Stimulated activated CD8-positive, alpha-beta memory T cell treated with anti-CD3 and anti-CD28 coated beads, Interleukin-15, amount 100 ng/mL, for 1 hour (primary cell): ENCODE measurements around the gene SETD2.
"Not testable (repeated sequence)": the region's sequence is repeated elsewhere in the genome, so short reads cannot be mapped to it uniquely, and the experiment has no call there.

ENCODE experiments used
- DNase-seq: peaks from one replicate; pipeline ENCODE4 v3.0.0-alpha.2; 2020; ENCODE audit warnings: low read depth

Gene SETD2

DNA sequence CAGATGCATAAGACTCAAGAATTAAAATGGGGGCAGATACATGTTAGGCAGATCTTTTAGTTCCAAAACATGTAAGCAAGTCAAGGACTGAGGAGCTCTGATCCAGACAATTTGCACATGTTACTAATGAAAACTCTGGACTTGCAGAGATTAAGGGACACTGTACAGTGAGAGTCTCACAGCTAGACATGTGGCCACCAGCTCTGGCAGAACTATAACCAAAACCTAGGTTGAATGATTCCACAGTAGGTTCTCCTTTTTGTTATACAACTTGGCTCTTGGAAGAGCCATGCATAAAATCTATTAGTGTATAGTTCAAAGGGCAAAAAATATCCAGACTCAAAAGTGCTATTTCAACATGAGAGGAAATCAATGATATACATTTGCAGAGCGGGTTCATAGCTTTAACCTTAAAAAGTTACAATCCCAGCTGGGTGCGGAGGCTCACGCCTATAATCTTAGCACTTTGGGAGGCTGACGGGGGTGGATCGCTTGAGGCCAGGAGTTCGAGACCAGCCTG lies 61.8 kb downstream of the SETD2 start:
- no peak for DNase-seq

DNA sequence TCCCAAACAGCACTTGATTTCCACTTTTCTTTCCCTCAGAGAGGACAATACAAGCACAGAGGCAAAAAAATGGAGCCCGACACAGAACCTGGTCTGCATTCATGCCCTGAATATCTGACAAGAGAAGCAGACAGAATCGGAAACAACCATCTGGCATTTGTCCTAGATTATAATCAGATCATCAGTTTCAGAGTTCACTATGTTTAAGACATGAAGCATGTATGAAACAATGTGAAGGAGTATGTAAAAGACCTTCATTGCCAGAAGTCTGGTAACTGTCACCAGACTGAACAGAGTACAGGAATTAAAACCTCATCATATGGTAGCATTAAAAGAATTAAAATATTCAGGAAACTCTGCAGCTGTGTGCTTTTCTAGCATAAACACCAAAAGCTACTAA lies 65.0 kb downstream of the SETD2 start:
- DNase-seq: no peak

DNA sequence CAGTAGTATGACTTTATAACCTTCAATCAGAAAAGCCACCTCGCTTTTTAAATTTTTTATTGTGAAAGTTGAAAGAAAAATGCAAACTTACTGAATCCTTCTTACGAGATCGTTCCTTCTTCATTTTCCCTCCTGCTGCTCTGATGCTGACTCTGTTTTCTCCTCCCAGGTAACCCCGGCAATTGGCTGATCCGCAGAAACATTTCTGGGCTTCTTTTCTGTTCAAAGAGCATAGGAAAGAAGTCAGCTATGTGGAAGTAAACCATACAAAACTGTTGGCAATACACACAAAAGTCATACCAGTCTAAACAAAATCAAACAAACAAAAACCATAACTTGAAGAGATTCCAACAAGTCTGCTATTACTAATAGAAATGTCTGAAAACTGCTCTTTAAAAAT lies 66.0 kb downstream of the SETD2 start:
- DNase-seq: no peak

GRCh38 chr3:47096959-47097358 lies 67.0 kb downstream of the SETD2 start:
- DNase-seq: no peak

DNA sequence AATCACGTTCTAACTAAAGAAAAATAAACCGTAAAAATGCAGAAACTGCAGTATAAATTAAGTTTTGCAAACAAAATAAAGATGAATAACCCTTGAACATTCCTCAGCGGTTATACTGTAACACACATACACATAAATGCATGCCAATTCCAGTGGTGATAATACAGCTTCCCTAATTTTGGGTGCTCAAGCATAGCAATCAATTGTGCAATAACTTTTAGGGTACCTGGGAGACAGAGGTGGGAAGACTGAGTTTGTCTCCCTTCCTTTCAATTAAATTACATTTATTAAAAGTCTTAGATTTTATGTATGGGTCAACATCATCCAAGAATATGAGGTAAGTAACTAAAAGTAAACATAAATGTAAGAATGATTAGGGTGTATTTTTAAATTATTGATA lies 71.8 kb downstream of the SETD2 start:
- no peak for DNase-seq

DNA sequence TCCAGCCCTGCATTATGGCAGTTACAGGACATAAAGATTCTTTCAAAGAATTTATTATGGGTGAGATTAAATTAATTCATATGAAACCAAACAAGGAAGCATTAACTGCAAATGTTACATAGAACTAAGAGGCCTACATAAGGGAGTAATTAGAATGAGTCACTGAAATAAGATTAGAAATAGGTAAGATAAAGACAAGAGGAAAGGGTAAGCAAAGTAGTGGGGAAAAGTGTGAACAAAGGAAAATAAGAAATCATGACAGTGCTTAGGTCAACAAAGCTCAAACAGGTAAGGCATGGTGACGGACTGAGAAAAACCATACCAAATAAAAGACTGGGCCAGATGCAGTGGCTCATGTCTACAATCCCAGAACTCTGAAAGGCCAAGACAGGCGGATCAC lies 74.3 kb downstream of the SETD2 start:
- no peak for DNase-seq

DNA sequence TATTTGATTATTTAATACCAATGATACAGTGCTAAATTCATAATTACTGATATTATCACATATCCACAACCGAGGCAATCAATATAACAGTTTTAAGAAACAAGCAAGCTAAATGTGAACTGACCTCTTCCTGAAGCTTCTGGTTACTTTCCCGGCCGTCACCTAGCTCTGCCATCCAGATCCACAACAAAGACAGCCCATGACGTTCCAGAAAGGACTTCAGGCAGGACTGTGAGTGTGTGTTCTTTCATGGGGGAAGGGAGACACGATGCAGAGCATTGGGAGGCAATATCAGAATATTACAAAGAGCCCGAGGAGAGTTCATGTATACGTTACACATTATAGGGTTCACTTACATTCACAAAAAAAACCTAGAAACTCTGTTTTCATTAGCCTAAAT lies 77.8 kb downstream of the SETD2 start:
- DNase-seq: no peak

DNA sequence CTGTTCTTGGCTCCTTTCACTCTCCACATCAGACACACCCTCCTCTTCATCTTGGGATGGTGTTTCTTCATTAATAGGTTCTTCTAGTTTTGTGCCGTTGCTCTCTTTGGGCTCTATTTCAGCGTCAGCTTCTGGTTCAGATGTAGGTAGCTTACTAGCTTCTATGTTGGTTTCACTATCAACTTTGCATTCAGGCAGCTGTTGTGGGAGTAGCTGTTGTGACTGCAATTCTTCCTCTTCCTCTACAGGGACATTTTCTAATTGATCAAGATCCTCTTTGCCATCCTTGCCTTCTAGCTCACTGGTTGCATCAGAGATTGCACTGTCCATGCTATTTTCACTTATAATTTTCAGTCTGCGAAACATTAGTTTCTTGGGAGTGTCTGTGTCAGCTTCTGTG lies 80.1 kb downstream of the SETD2 start:
- no peak for DNase-seq

- DNase-seq: no peak
Observed at GRCh38 chr3:47082519-47082918, 81.4 kb downstream of the SETD2 start.

DNA sequence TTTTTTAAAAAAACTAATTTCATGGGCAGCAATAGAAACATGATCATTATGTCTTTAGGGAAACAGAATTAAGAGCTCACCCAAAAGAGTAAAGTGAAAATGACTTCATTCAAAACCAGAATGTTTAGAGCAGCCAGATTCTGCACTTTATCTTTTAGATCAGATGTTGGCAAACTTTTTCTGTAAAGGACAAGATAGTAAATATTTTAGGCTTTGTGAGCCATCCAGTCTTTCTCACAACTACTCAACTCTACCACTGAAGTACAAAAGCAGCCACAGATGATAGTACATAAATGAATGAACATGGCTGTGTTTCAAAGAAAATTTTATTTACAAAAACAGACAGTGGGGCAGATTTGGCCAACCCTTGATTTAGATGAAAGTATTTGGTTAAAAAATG lies 84.5 kb downstream of the SETD2 start:
- no peak for DNase-seq

GRCh38 chr3:47073685-47074084 lies 90.2 kb downstream of the SETD2 start:
- no peak for DNase-seq

GRCh38 chr3:47070770-47071169 lies 93.1 kb downstream of the SETD2 start:
- DNase-seq: no peak

DNA sequence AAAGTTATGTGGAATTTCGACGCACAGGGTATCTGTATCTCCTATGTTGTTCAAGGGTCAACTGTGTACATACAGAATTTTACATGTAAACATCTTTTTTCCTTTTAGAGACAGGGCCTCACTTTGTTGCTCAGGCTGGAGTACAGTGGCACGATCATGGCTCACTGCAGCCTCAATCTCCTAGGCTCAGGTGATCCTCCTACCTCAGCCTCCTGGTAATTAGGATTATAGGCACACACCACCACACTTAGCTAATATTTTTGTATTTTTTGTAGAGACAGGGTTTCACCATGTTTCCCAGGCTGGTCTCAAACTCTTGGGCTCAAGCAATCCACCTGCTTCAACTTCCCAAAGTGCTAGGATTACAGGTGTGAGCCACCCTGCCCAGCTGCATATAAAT lies 97.7 kb downstream of the SETD2 start:
- DNase-seq: not testable (repeated sequence)

GRCh38 chr3:47065681-47066080 lies 98.2 kb downstream of the SETD2 start:
- DNase-seq: no peak

DNA sequence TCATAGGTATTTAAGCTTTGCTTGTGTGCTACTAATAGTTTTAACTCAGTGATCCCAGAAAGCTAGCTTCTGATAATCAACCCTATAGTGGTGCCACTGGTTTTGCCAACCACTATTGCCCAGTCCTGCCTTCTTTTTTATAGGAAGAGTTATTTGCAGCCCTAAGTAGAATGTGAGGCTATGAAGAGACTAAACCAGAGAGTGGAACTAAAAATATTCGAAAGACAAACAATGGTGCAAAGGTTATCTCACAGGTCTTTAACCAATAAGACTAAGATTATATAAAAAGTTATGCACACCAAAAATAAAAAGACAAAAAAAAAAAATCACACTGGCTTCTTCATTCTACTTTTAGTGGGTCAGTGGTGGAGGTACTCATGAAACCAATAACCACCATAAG lies 98.9 kb downstream of the SETD2 start:
- no peak for DNase-seq

- peak; percentile 18 for DNase-seq
Observed at GRCh38 chr3:47057212-47057671, 106.7 kb downstream of the SETD2 start.

GRCh38 chr3:47056705-47057104 lies 107.2 kb downstream of the SETD2 start:
- no peak for DNase-seq

DNA sequence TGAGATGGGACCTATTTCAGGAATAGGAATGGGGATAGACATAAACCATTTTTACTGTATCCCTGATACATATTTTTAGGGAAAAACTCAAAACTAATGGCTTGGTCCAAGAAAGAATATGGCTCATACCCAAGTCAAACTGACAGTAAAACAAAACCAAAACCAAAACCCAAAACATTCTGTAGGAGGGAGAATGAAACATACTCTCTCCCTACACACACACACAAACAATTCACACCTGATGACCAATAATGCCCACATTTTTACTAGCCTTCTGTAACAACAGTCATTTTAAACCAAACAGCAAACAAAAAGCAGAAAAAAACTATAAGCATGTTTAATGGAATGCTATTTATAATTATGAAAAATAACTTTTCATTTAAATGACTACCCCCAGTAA lies 109.5 kb downstream of the SETD2 start:
- DNase-seq: no peak

- DNase-seq: no peak
Observed at GRCh38 chr3:47047673-47048072, 116.2 kb downstream of the SETD2 start.

GRCh38 chr3:47047069-47047468 lies 116.8 kb downstream of the SETD2 start:
- no peak for DNase-seq

GRCh38 chr3:47042231-47042791 lies 121.6 kb downstream of the SETD2 start:
- DNase-seq: no peak

DNA sequence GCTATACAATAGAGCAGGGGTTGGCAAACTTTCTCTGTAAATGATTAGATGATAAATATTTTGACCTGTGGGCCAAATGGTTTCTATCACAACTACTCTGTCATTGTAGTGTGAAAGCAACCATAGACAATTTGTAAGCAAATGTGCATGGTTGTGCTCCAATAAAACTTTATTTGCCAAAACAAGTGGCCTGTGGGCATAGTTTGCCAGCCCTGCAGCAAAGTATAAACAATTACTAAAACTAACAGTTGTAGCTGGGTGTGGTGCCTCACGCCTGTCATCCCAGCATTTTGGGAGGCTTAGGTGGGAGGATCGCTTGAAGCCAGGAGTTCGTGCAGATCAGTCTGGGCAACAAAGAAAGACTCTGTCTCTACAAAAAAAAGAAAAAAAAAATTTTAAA lies 122.8 kb downstream of the SETD2 start:
- no peak for DNase-seq

GRCh38 chr3:47037302-47037701 lies 126.6 kb downstream of the SETD2 start:
- not testable (repeated sequence) for DNase-seq

DNA sequence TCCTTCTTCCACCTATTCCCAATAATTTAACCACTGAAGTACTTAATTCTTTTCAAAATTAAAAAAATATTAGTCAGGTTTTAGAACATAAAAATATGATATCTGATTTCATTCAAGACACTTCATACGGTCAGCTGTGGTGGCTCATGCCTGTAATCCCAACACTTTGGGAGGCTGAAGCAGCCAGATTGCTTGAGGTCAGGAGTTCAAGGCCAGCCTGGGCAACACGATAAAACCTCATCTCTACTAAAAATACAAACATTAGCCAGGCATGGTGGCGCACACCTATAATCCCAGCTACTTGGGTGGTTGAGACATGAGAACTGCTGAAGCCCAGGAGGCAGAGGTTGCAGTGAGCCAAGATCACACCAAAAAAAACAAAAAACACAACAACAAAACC lies 127.8 kb downstream of the SETD2 start:
- DNase-seq: no peak

DNA sequence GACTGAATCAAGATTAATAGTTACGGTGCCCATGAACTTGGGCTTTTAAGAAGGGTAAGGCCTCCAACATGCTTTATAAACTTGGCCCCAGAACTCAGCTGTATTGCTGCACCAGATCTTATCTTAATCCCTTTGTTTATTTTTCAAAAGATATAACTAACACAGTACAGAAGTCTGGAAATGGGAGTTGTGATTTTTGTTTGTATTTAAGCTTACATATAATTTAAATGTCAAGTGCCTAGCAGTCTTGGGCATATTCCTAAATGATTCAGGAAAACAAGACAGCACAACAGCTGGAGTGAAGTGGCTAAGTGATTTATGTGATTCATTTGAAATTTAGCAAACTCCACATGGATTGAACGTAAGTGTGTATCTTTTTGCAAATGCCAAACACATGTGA lies 128.3 kb downstream of the SETD2 start:
- no peak for DNase-seq
